Astrocyte of the cerebellum (primary cell): ENCODE results near the gene MDP1.

Experiments
- DNase-seq: peaks from one replicate; pipeline ENCODE4 v3.0.0-alpha.2; 2011; ENCODE audit warnings: low read depth
- H3K4me3 ChIP-seq: 2 replicates; pipeline ENCODE4 v1.5.1; 2011; ENCODE audit warnings: mild to moderate bottlenecking, low read depth, low read length, moderate library complexity
- in situ Hi-C: cut with HindIII; loops from 2 replicates; pipeline ENCODE4 v1.10.0; 2017; ENCODE audit warnings: low sequenced_read_pairs
- TF ChIP-seq, protein P1 (sequence below): IDR thresholded peaks from 2 replicates; pipeline ENCODE4 v1.5.1; 2012; ENCODE audit warnings: low read length, low read depth, moderate library complexity, mild to moderate bottlenecking; ENCODE audit errors: missing control alignments

The MDP1 gene

DNA sequence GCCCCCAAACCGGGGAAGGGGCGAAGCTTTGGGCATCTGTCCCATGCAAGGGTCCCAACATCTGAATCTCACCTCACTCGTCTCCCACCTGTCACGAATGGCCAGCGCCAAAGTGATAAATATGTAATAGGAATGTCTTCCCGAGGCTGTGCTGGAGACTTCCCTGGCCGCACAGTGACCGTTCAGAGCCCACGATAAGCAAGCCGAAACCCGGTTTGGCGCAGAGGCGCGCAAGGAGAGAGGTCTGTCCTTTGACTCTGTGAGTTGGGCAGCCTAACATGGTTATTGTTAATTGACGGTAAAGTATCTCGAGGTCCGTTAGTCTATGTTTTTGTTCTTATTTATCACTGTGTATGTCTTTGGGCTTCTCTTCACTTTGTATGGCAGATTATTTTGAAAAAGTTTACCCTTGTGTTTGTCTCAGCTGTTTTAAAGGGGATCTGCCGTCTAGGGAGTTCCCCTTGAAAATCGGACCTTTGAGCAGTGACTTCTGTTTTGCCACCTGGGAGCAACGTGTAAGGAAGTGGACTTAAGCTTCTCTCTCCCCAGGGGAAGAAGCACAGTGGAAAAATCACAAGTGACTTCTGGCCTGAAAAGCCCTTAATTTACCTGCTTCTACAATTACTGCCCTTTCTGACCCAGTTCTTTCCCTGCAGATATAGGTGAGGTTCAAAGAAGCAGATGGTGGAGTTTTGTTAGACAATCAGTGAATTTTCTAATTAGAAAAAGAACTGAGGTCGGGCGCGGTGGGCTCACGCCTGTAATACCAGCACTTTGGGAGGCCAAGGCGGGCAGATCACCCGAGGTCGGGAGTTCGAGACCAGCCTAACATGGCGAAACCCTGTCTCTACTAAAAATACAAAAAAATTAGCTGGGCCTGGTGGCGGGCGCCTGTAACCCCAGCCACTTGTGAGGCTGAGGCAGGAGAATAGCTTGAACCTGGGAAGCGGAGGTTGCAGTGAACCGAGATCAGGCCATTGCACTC lies 19.5 kb downstream of the MDP1 start:
- in situ Hi-C loops: no loop called here
- DNase-seq: no peak
- H3K4me3 ChIP-seq: peak overlapping the region; percentile 86
- TF ChIP-seq, protein P1, sequence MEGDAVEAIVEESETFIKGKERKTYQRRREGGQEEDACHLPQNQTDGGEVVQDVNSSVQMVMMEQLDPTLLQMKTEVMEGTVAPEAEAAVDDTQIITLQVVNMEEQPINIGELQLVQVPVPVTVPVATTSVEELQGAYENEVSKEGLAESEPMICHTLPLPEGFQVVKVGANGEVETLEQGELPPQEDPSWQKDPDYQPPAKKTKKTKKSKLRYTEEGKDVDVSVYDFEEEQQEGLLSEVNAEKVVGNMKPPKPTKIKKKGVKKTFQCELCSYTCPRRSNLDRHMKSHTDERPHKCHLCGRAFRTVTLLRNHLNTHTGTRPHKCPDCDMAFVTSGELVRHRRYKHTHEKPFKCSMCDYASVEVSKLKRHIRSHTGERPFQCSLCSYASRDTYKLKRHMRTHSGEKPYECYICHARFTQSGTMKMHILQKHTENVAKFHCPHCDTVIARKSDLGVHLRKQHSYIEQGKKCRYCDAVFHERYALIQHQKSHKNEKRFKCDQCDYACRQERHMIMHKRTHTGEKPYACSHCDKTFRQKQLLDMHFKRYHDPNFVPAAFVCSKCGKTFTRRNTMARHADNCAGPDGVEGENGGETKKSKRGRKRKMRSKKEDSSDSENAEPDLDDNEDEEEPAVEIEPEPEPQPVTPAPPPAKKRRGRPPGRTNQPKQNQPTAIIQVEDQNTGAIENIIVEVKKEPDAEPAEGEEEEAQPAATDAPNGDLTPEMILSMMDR: no peak

DNA sequence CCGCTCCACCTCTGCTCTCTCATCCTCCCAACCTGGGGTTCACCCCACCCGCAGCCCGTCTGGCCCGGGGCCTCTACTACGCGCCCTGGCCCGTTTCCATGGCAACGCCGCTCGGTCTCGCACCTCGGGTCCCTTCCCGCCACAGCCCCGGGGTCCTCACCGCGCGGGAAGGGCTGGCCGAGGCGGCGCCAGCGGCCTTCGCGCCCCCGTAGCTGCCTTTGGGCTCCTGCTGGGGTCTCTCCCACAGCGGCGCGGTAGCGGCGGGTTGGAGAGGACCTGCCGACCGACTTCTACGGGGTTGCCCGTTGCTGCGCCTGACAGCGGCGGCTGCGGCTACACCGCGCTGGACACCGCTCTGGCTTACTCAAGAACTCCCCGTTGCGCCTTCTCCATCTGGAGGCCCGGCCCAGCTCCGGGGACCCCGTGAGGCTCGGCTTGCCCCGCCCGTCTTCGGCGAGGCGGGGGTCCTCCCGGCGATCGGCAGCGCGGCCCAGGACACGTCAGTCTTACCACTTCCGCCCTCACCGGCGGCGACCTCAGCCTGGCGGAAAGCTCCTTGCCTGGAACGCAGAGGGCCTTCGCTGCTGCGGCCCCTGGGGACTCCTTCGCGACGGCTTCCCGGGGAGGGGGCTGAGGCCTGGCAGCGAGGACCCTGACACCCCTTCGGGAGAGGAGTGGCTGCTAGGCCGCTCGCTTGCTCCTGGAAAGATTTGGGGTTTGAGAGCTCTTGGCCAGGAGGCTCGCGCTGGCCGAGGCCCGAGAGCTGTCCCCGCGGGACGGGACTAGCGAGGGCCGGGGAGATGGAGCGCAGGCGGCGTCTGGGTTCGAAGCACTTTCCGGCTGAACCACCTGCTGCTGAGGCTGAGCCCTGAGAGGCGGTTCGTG lies 20.4 kb downstream of the MDP1 start, which contains the start of gene TM9SF1:
TM9SF1 (minus strand) TSS at position 256 of the 885 bp plus-strand sequence. CDS start 422 bp downstream, outside the sequence.
- in situ Hi-C loops: no loop called here
- H3K4me3 ChIP-seq: peak within 1 kb of the TSS; percentile 86
- TF ChIP-seq, protein P1: no peak
- DNase-seq: peak; percentile 64

DNA sequence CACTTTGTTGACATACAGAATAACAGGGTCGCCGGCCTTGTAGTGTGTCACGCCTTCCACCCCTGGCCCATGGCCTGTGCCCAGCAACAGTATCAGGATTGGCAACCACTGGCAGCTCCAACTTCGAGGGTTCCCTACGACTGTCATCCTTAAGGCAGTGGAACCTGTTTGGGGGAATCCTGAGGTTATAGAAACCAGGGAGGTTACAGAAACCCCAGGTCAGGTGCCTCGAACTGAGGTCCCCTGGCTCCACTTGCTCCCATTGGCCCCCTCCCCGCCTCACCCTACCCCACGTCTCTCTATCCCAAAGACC lies 21.0 kb downstream of the MDP1 start:
- TF ChIP-seq, protein P1: no peak
- no peak for DNase-seq
- in situ Hi-C loops: no loop called here
- peak overlapping the region; percentile 86 for H3K4me3 ChIP-seq

DNA sequence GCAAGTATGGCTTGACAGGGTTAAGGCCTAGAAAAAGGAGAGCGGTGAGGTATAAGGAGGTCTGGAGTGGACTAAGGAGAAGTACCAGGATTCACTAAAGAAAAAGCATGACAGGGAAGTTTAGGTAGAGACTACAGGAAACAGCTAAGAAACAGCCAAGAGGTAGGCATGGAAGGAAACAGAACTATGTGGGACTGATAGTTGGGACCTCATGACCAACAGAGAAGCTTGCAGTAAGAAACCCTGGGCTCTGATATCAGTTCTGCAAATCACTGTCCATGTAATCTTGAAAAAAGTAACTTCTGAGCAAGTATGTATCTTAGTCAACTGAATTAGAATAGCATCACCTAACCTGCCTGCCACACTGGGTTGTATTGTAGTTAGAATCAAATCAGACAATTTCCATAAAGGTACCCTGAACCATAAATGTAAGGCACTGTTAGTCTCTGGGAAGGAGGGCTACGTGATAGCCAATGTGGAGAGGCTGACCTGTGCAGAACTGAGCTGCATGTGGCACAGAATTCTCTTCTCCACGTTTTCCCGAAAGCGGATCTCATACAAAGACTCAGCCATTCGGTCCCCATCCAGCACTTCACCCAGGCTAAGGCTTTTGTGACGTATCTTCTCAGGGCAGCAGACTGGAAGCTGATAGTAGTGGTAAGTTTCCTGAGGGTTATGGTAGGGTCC lies 21.5 kb downstream of the MDP1 start:
- no peak for DNase-seq
- TF ChIP-seq, protein P1: no peak
- in situ Hi-C loops: no loop called here

DNA sequence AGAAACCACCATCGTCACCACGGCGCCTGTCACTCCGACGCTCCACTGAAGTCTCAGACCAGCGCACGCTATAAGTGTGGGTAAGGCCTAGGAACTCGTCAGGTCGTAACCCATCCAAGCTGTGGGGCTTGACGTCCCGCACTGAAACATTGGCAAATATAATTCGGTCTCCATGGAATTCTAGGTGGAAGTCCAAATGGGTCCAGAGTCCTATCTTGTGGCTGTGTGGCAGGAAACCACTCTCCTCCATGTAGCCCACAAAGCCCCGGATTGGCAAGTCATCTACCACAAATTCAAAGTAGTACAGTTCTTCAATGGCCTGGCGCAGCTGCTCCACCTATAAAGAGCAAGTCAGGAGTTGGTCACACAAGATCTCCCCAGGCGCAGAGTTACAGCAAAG lies 22.9 kb downstream of the MDP1 start:
- in situ Hi-C loops: no loop called here
- no peak for DNase-seq
- TF ChIP-seq, protein P1: no peak
- H3K4me3 ChIP-seq: no peak overlapping the region

More for the DNA sequence above, 21.5 kb downstream of the MDP1 start:
- H3K4me3 ChIP-seq: peak overlapping the region; percentile 86

DNA sequence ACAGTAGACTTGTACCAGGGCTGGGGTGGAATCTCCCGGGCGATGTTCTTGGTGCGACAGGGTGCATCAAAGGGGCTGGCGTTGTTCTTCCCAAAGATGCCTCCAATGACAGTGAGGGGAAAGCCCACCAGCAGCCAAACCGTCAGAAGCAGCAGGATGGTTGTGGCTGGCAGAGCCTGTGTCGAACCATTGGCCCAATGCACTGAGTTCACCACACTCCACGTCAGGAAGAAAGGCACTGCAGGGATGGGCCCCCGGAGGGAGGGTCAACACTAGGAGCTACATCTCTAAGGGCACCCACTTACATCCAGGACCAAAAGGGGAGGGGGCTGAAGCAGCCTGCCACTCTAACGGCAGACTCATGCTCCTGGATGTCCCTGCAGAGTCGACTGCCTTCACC lies 25.4 kb downstream of the MDP1 start:
- in situ Hi-C loops: no loop called here
- H3K4me3 ChIP-seq: no peak overlapping the region
- TF ChIP-seq, protein P1: no peak
- no peak for DNase-seq
